ENCODE measurements around the gene GRB7.

GRCh38 chr17:39782980-39783379, 45.2 kb downstream of the GRB7 start:
- no peak for TF ChIP-seq POLR2A (IDR thresholded peaks at IDR 0.05; ENCODE audit: low read depth, low read length)
- no peak for TF ChIP-seq CTCF (IDR thresholded peaks at IDR 0.05; ENCODE audit: extremely low read depth in 1 of 2, insufficient read depth in 1 of 2, low read depth in 1 of 2, low read length in 2 of 2)

Data from endothelial cell of umbilical vein (primary cell).